AG09319 (cell line): ENCODE data around the gene VAV2.

Experiments used
- DNase-seq: peaks from one replicate; pipeline ENCODE4 v3.0.0-alpha.2; 2010; ENCODE audit warnings: low read depth; ENCODE audit errors: extremely low read depth
- CTCF ChIP-seq: IDR thresholded peaks from 2 replicates; pipeline ENCODE4 v1.5.1; 2011; ENCODE audit warnings: low read depth, mild to moderate bottlenecking, inconsistent platforms, low read length, moderate library complexity

The VAV2 gene

GRCh38 chr9:133810556-133811195 is 181.4 kb downstream of the VAV2 start:
- DNase-seq: no peak
- TF ChIP-seq CTCF: no peak

GRCh38 chr9:133809335-133809734 is 182.8 kb downstream of the VAV2 start:
- no peak for TF ChIP-seq CTCF
- no peak for DNase-seq

- no peak for DNase-seq
- no peak for TF ChIP-seq CTCF
Observed at GRCh38 chr9:133807818-133808217, 184.3 kb downstream of the VAV2 start.

- DNase-seq: no peak
- TF ChIP-seq CTCF: no peak
Observed at GRCh38 chr9:133807037-133807436, 185.1 kb downstream of the VAV2 start.

- TF ChIP-seq CTCF: no peak
- no peak for DNase-seq
Observed at GRCh38 chr9:133806623-133807010, 185.5 kb downstream of the VAV2 start.

- no peak for TF ChIP-seq CTCF
- no peak for DNase-seq
Observed at GRCh38 chr9:133805876-133806622, 186.1 kb downstream of the VAV2 start.

- no peak for TF ChIP-seq CTCF
- no peak for DNase-seq
Observed at GRCh38 chr9:133804199-133804598, 187.9 kb downstream of the VAV2 start.
